Esophagus muscularis mucosa (tissue), 4 donors: ENCODE results near the gene CNDP1. TPM values are rescaled to one million over a fixed set of nuclear protein-coding genes. Genes with fewer than 3 reads are reported as not detected.

Experiments
- DNase-seq: peaks from one replicate; pipeline ENCODE4 v3.0.0-alpha.2; 2017; ENCODE audit errors: extremely low spot score
- H3K27ac ChIP-seq, 4 donors: fragments of 200-600 bp; sonication (generic); replicated peaks in 1 of 4; 1 replicate in 3 of 4; 2 replicates in 1 of 4; pipeline ENCODE4 v1.5.1; 2016 to 2019; ENCODE audit warnings: mild to moderate bottlenecking in 1 of 4
- H3K27me3 ChIP-seq, 4 donors: fragments of 200-600 bp; sonication (generic); one replicate each; pipeline versions ENCODE4 v1.5.1 to v1.6.0; 2016 to 2019
- H3K36me3 ChIP-seq, 4 donors: fragments of 200-600 bp; sonication (generic); one replicate each; pipeline ENCODE4 v1.5.1; 2016 to 2019
- H3K4me1 ChIP-seq, 4 donors: fragments of 200-600 bp; sonication (generic); one replicate each; pipeline ENCODE4 v1.5.1; 2016 to 2019
- H3K4me3 ChIP-seq, 4 donors: fragments of 200-600 bp; sonication (generic); 1 replicate in 2 of 4; 2 replicates in 2 of 4; pipeline ENCODE4 v1.5.1; 2016 to 2019; ENCODE audit warnings: mild to moderate bottlenecking in 4 of 4, moderate library complexity in 1 of 4
- H3K9me3 ChIP-seq, 4 donors: fragments of 200-600 bp; sonication (generic); 1 replicate in 3 of 4; 2 replicates in 1 of 4; pipeline ENCODE4 v1.5.1; 2016 to 2019
- CTCF ChIP-seq, 3 experiments: fragments of 200-600 bp in 2 of 3; fragments of 450-650 bp in 1 of 3; sonication (generic) in 2 of 3; IDR thresholded peaks; one replicate each; pipeline ENCODE4 v1.5.1; 2017 to 2019; ENCODE audit warnings: antibody characterized with exemption in 3 of 3, mild to moderate bottlenecking in 2 of 3, moderate library complexity in 1 of 3
- EP300 ChIP-seq: sonication (generic); formaldehyde crosslinking; IDR thresholded peaks from one replicate; pipeline ENCODE4 v1.6.1; 2017; ENCODE audit warnings: antibody characterized with exemption
- POLR2A ChIP-seq: fragments of 450-650 bp; IDR thresholded peaks from one replicate; pipeline ENCODE4 v1.6.1; 2017; ENCODE audit warnings: antibody characterized with exemption, moderate library complexity, mild to moderate bottlenecking, low read depth
- POLR2AphosphoS5 ChIP-seq, 2 donors: sonication (generic); formaldehyde crosslinking; IDR thresholded peaks; one replicate each; pipeline ENCODE4 v1.6.1; 2017; ENCODE audit warnings: antibody characterized with exemption in 2 of 2
- WGBS: methylation state at CpG from one replicate; pipeline ENCODE4 v1.1.5; 2018; 5-methylcytosine and 5-hydroxymethylcytosine counted together
- intact Hi-C: fragments of 100-400 bp; cut with DNase I; formaldehyde crosslinking; loops from one replicate; pipeline ENCODE4 v1.15.1; 2023
- total RNA-seq, 4 donors: library from RNA; depleted of rRNA; stranded (reverse); fragments of >200 nt; gene quantifications; one replicate each; pipeline versions ENCODE4 v1.1.0 to v1.2.1, GENCODE V29; 2016

The CNDP1 gene
- total RNA-seq, 4 donors from 2014 or later: not detected

GRCh38 chr18:74512321-74513053 is 21.8 kb upstream of the CNDP1 start:
- Histone ChIP-seq H3K27me3 (no peaks in the 10 kb centered on the region), H3K4me3 (no peak overlapping the region), H3K36me3 (peaks cover 89 to 100% (median 97%) of the 10 kb centered on the region in 4 donors), H3K9me3 (no peaks in the 10 kb centered on the region), H3K4me1 (no peaks in the 10 kb centered on the region), H3K27ac (no peak overlapping the region)
- 90% methylated on average over 15 of the region's 15 CpGs for WGBS
- TF ChIP-seq EP300 (no peak), CTCF (IDR thresholded peaks at IDR 0.05) (no peak), POLR2AphosphoS5 (IDR thresholded peaks at IDR 0.05) (no peak), POLR2A (no peak)
- DNase-seq: no peak
- intact Hi-C loops: no loop called here

GRCh38 chr18:74513149-74513882 is 21.0 kb upstream of the CNDP1 start:
- peaks cover 86 to 100% (median 97%) of the 10 kb centered on the region in 4 donors for H3K36me3 ChIP-seq
- no peaks in the 10 kb centered on the region for H3K4me1 ChIP-seq
- no peak overlapping the region for H3K4me3 ChIP-seq
- WGBS: 91% methylated on average over 27 of the region's 27 CpGs
- H3K27ac ChIP-seq: no peak overlapping the region
- no peak for TF ChIP-seq CTCF (IDR thresholded peaks at IDR 0.05)
- intact Hi-C loops: no loop called here
- no peak for DNase-seq
- H3K9me3 ChIP-seq: no peaks in the 10 kb centered on the region
- H3K27me3 ChIP-seq: no peaks in the 10 kb centered on the region

- no peak for DNase-seq
- TF ChIP-seq EP300: no peak
- no peak for TF ChIP-seq POLR2A
- no peak for TF ChIP-seq CTCF (IDR thresholded peaks at IDR 0.05)
- no peak for TF ChIP-seq POLR2AphosphoS5 (IDR thresholded peaks at IDR 0.05)
- H3K27ac ChIP-seq: no peak overlapping the region
- peaks cover 86 to 100% (median 97%) of the 10 kb centered on the region in 4 donors for H3K36me3 ChIP-seq
- no peaks in the 10 kb centered on the region for H3K27me3 ChIP-seq
- 87% methylated on average over 8 of the region's 8 CpGs for WGBS
- intact Hi-C loops: no loop called here
- H3K4me1 ChIP-seq: no peaks in the 10 kb centered on the region
- H3K4me3 ChIP-seq: no peak overlapping the region
- no peaks in the 10 kb centered on the region for H3K9me3 ChIP-seq
Observed at GRCh38 chr18:74513883-74514205, 20.5 kb upstream of the CNDP1 start.

- Histone ChIP-seq H3K27ac (no peak overlapping the region), H3K4me3 (no peak overlapping the region), H3K27me3 (no peaks in the 10 kb centered on the region), H3K9me3 (no peaks in the 10 kb centered on the region), H3K36me3 (peaks cover 84 to 100% (median 97%) of the 10 kb centered on the region in 4 donors), H3K4me1 (no peaks in the 10 kb centered on the region)
- intact Hi-C loops: no loop called here
- TF ChIP-seq POLR2A: no peak
- TF ChIP-seq POLR2AphosphoS5 (IDR thresholded peaks at IDR 0.05): no peak
- TF ChIP-seq CTCF (IDR thresholded peaks at IDR 0.05): no peak
- no peak for TF ChIP-seq EP300
- DNase-seq: no peak
- 93% methylated on average over 18 of the region's 18 CpGs for WGBS
Observed at GRCh38 chr18:74514860-74515495, 19.3 kb upstream of the CNDP1 start.
